GM18526 (cell line): ENCODE results near the gene SLC48A1.

Experiments
- POLR2A ChIP-seq: IDR thresholded peaks from 3 replicates; pipeline ENCODE4 v1.6.1; 2011; ENCODE audit not compliant: insufficient read length; ENCODE audit errors: extremely low read depth

SLC48A1 gene

GRCh38 chr12:47751561-47751960, 21.5 kb upstream of the SLC48A1 start:
- TF ChIP-seq POLR2A = no peak

- TF ChIP-seq POLR2A = no peak
These were observed 20.9 kb upstream of the SLC48A1 start for GRCh38 chr12:47752121-47752520.

- TF ChIP-seq POLR2A = no peak
These were observed 20.5 kb upstream of the SLC48A1 start for GRCh38 chr12:47752552-47752951.

- TF ChIP-seq POLR2A = no peak
These were observed 19.7 kb upstream of the SLC48A1 start for GRCh38 chr12:47753021-47754001.

GRCh38 chr12:47754126-47754525, 18.9 kb upstream of the SLC48A1 start:
- no peak for TF ChIP-seq POLR2A

GRCh38 chr12:47754881-47755280, 18.2 kb upstream of the SLC48A1 start:
- TF ChIP-seq POLR2A = no peak

GRCh38 chr12:47755655-47756562, 17.1 kb upstream of the SLC48A1 start:
- TF ChIP-seq POLR2A = no peak

GRCh38 chr12:47757364-47757839, 15.6 kb upstream of the SLC48A1 start:
- TF ChIP-seq POLR2A = no peak

GRCh38 chr12:47757840-47758583, 15.0 kb upstream of the SLC48A1 start:
- TF ChIP-seq POLR2A = no peak

GRCh38 chr12:47758584-47758833, 14.5 kb upstream of the SLC48A1 start:
- no peak for TF ChIP-seq POLR2A

- TF ChIP-seq POLR2A = no peak
These were observed 14.0 kb upstream of the SLC48A1 start, which contains the start of gene RAPGEF3 for GRCh38 chr12:47758834-47759690. Gene RAPGEF3, minus strand, starts transcription at chr12:47758880. Its CDS starts 324 bp downstream, at chr12:47758556.

- no peak for TF ChIP-seq POLR2A
These were observed 10.1 kb upstream of the SLC48A1 start for GRCh38 chr12:47762850-47763465.

GRCh38 chr12:47763481-47764346, 9.3 kb upstream of the SLC48A1 start:
- TF ChIP-seq POLR2A = no peak
